HepG2 (cell line): ENCODE results near the gene PSKH1. TPM values are rescaled to one million over a fixed set of nuclear protein-coding genes. Genes with fewer than 3 reads are reported as not detected.

Source experiments
- ATAC-seq: fragments of 200-7000 bp; cut with Tn5 transposase; 3 replicates; pipeline ENCODE4 v1.9.1; 2020; ENCODE audit warnings: mild to moderate bottlenecking, moderate library complexity
- BruUV-seq: library from RNA; stranded (reverse); fragments of 400-500 nt; replicated peaks from 2 replicates; lab custom pipeline; 2021; lab: Mats Ljungman, UMichigan
- CTCF ChIA-PET: fragments of 300-600 bp; formaldehyde crosslinking; extraction: SDS; loops from one replicate; lab custom pipeline; 2021; ENCODE audit warnings: low total read pairs, inconsistent platforms, low intra/inter-chr PET ratio; lab: Yijun Ruan, JAX
- POLR2A ChIA-PET: fragments of 350-600 bp; sonication (Branson Sonifier 250); formaldehyde crosslinking; loops from one replicate; lab custom pipeline; 2020; ENCODE audit warnings: antibody characterized with exemption, inconsistent platforms; lab: Yijun Ruan, JAX
- DNase-seq: peaks from one replicate; pipeline ENCODE4 v3.0.0-alpha.2; 2015; ENCODE audit warnings: low spot score
- FAIRE-seq: peaks from 3 replicates; lab custom pipeline; 2011; peaks lifted over from hg19 to GRCh38; lab: Jason Lieb, UNC
- H2AFZ ChIP-seq: one replicate; pipeline ENCODE4 v1.6.1; 2011; ENCODE audit warnings: low read length, inconsistent platforms
- H3K27ac ChIP-seq: fragments of 300-600 bp; 3 replicates; pipeline ENCODE4 v1.8.0; 2011; ENCODE audit warnings: mixed run types, mild to moderate bottlenecking, mixed read lengths, low read length, inconsistent platforms; ENCODE audit not compliant: insufficient read depth; ENCODE audit errors: extremely low read length
- H3K27me3 ChIP-seq, 2 experiments: fragments of 200-600 bp in 1 of 2; 2 replicates in 1 of 2; 3 replicates in 1 of 2; pipeline versions ENCODE4 v1.6.0 to v1.8.0; 2011; ENCODE audit warnings: low read length in 2 of 2, mild to moderate bottlenecking in 2 of 2, moderate library complexity in 2 of 2, inconsistent platforms in 1 of 2; ENCODE audit not compliant: insufficient read depth in 2 of 2, control insufficient read depth in 1 of 2
- H3K36me3 ChIP-seq, 2 experiments: fragments of 200-600 bp in 1 of 2; replicated peaks in 1 of 2; 2 replicates in 1 of 2; 3 replicates in 1 of 2; pipeline versions ENCODE4 v1.5.1 to v1.8.0; 2011; ENCODE audit warnings: low read length in 2 of 2, inconsistent platforms in 1 of 2; ENCODE audit not compliant: insufficient read depth in 2 of 2, control insufficient read depth in 1 of 2
- H3K4me1 ChIP-seq: 2 replicates; pipeline ENCODE4 v1.5.1; 2012; ENCODE audit warnings: low read length, inconsistent platforms; ENCODE audit not compliant: insufficient read depth
- H3K4me2 ChIP-seq: 2 replicates; pipeline ENCODE4 v1.6.0; 2011; ENCODE audit warnings: low read depth, low read length, inconsistent platforms
- H3K4me3 ChIP-seq, 3 experiments: fragments of 200-600 bp in 1 of 3; sonication (generic), shearing (Covaris generic) in 1 of 3; replicated peaks in 1 of 3; 2 replicates each; pipeline ENCODE4 v1.5.1; 2011 to 2016; ENCODE audit warnings: low read length in 3 of 3, inconsistent platforms in 2 of 3, low read depth in 2 of 3, mild to moderate bottlenecking in 2 of 3, control low read depth in 1 of 3, mixed read lengths in 1 of 3; ENCODE audit not compliant: insufficient read depth in 1 of 3
- H3K79me2 ChIP-seq: one replicate; pipeline ENCODE4 v1.6.1; 2011; ENCODE audit warnings: low read length, inconsistent platforms; ENCODE audit not compliant: insufficient read depth
- H3K9ac ChIP-seq: 2 replicates; pipeline ENCODE4 v1.6.0; 2011; ENCODE audit warnings: mild to moderate bottlenecking, low read depth, low read length, inconsistent platforms; ENCODE audit not compliant: insufficient read depth
- H3K9me3 ChIP-seq: 2 replicates; pipeline ENCODE4 v1.5.1; 2012; ENCODE audit warnings: mild to moderate bottlenecking, low read length
- H4K20me1 ChIP-seq: 2 replicates; pipeline ENCODE4 v1.6.0; 2011; ENCODE audit warnings: inconsistent platforms, mild to moderate bottlenecking, low read length, moderate library complexity; ENCODE audit not compliant: insufficient read depth
- CSRNP2 ChIP-seq: sonication (generic); formaldehyde crosslinking; conservative IDR thresholded peaks from 2 replicates; pipeline ENCODE4 v1.8.0; 2022; ENCODE audit warnings: low read depth, missing genetic modification reagents
- EED ChIP-seq: sonication (generic); formaldehyde crosslinking; IDR thresholded peaks from 2 replicates; pipeline ENCODE4 v1.5.0; 2020; ENCODE audit warnings: mild to moderate bottlenecking, missing genetic modification reagents
- HOXA5 ChIP-seq: sonication (generic); formaldehyde crosslinking; IDR thresholded peaks from 2 replicates; pipeline ENCODE4 v1.4.0; 2020; ENCODE audit warnings: missing genetic modification reagents
- NR2F1 ChIP-seq, 2 experiments: fragments of 450-650 bp in 1 of 2; formaldehyde crosslinking in 1 of 2; IDR thresholded peaks; 2 replicates each; pipeline versions ENCODE4 v1.5.0 to v1.6.1; 2016 to 2020; ENCODE audit warnings: mild to moderate bottlenecking in 1 of 2, missing compliant biosample characterization in 1 of 2, missing genetic modification reagents in 1 of 2, moderate library complexity in 1 of 2
- PLSCR1 ChIP-seq: sonication (generic); formaldehyde crosslinking; IDR thresholded peaks from 2 replicates; pipeline ENCODE4 v1.5.0; 2020; ENCODE audit warnings: missing genetic modification reagents, mild to moderate bottlenecking, borderline replicate concordance
- RBM22 ChIP-seq: fragments of 200-400 bp; formaldehyde crosslinking; optimal IDR thresholded peaks from 2 replicates; pipeline ENCODE3; 2017; ENCODE audit warnings: mild to moderate bottlenecking, low read length, moderate library complexity
- SP5 ChIP-seq: IDR thresholded peaks from 2 replicates; pipeline ENCODE4 v1.6.1; 2016; ENCODE audit warnings: low read depth, borderline replicate concordance
- ZFP41 ChIP-seq: sonication (generic); formaldehyde crosslinking; IDR thresholded peaks from 2 replicates; pipeline ENCODE4 v1.4.0; 2020; ENCODE audit warnings: mild to moderate bottlenecking, missing genetic modification reagents, borderline replicate concordance
- ZNF333 ChIP-seq: sonication (generic); formaldehyde crosslinking; IDR thresholded peaks from 2 replicates; pipeline ENCODE4 v1.4.0; 2020; ENCODE audit warnings: mild to moderate bottlenecking, missing genetic modification reagents, borderline replicate concordance
- ZNF354B ChIP-seq: sonication (generic); formaldehyde crosslinking; IDR thresholded peaks from 2 replicates; pipeline ENCODE4 v1.8.0; 2022; ENCODE audit warnings: mild to moderate bottlenecking, missing genetic modification reagents
- WGBS: methylation state at CpG from one replicate; pipeline ENCODE4 v1.1.6; 2017; ENCODE audit warnings: low lambda C conversion rate; 5-methylcytosine and 5-hydroxymethylcytosine counted together
- in situ Hi-C: cut with HindIII; loops from 2 replicates; pipeline ENCODE4 v1.10.0; 2017; ENCODE audit warnings: low pct_unique_long_range_greater_than_20kb; ENCODE audit not compliant: extremely low pct_ligation_motif_present
- intact Hi-C: fragments of 100-400 bp; cut with micrococcal nuclease; formaldehyde crosslinking; loops from one replicate; pipeline ENCODE4 v1.10.0; 2022; ENCODE audit not compliant: unreplicated experiment
- polyA plus RNA-seq, 8 experiments: library from polyadenylated mRNA; depleted of rRNA in 3 of 8; stranded (reverse) in 7 of 8; unstranded in 1 of 8; fragments of >200 nt; fragmentation: Illumina TruSeq in 4 of 8; extraction: Trizol in 4 of 8; gene quantifications; 2 replicates each; pipeline versions ENCODE4 v1.2.1 to v1.2.3, GENCODE V29; 2011 to 2016; ENCODE audit warnings: low read depth in 4 of 8, missing spikeins in 1 of 8, mixed read lengths in 1 of 8; ENCODE audit not compliant: insufficient read depth in 1 of 8
- total RNA-seq, 5 experiments: library from RNA; depleted of rRNA; stranded (reverse); fragments of >200 nt; fragmentation: Illumina TruSeq; extraction: Trizol; gene quantifications; 2 replicates each; pipeline ENCODE4 v1.2.3, GENCODE V29; 2016; ENCODE audit warnings: low read depth in 1 of 5
- TF ChIP-seq, protein P1 (sequence below): sonication (generic); formaldehyde crosslinking; IDR thresholded peaks from 2 replicates; pipeline ENCODE4 v1.8.1; 2023; ENCODE audit warnings: mild to moderate bottlenecking, inconsistent platforms, moderate library complexity, missing genetic modification reagents, borderline replicate concordance
- TF ChIP-seq, protein P2 (sequence below): sonication (generic); formaldehyde crosslinking; IDR thresholded peaks from 2 replicates; pipeline ENCODE4 v1.4.0; 2020; ENCODE audit warnings: missing genetic modification reagents, borderline replicate concordance

PSKH1 gene
- total and polyA plus RNA-seq, 2 of the 13 experiments (the other 11 are each of a cell fraction or from before 2014, with no cell fraction given) = 8.4 to 19.1 TPM

DNA sequence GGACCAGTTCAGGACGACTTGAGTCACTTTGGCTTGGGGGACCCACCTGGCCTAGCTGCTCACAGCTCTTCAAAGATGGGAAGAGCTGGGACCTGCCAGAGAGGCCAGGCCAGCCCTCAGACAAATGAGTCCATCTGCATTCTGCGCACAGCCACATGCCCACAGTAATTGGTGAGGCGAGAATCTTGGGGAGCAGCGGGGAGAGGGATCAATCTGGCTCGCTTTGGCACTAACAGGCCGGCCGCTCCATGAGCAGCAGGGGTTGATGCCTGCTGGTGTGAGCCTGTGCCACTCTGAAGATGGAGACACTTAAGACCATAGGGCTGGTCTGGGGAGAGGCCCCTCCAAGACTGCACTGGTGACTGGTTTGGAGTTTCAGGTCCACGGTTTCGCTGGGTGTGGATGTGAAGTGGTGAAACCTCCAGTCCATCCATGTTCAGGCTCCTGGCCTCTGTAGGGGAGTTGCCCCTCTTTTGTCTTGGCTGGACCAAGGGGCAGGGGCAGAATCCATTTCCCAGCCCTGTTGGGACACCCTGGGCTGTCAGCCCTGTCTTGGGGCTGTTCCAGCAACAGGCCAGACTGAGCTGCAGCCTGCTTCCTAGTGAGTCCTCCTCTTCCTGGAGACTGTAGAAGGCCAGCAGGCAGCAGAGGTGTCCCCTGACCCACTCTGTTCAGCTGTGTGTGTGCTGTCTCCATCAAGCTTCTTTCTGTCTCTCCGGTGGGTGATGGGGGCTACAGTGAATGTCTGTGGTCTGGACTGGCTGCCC lies 31.3 kb downstream of the PSKH1 start (continued):
- TF ChIP-seq PLSCR1 (CRISPR knock-in tag) (no peak), ZFP41 (no peak), CSRNP2 (no peak), SP5 (CRISPR knock-in tag) (no peak)

DNA sequence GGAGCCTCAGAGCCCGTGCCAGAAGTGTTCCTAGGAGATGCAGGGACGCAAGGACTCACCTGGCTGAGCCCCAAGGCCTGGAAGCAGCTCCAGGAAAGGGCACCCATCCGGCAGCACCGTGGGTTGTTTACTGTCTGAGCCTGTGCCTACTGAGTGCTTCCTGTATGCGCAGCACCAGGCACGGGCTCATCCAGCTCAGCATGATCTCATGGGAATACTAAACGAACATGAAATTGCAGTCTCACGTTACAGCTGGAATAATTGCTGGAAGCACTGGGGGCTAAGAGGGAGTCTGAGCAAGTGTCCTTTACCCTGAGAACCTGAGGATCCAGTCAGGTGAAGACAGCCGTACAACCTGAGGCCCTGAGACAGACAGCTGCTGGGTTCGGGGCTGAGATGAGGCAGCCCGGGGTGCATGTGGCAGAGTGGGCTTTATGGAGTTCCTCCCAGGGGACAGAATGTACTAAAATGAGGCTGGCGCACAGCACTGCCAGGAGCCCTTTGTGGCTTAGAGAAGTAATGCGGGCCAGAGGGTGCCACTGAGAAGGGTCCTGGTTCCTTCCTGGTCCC lies 33.2 kb downstream of the PSKH1 start:
- no peak overlapping the region for H2AFZ ChIP-seq
- H3K79me2 ChIP-seq = no peaks in the 10 kb centered on the region
- BruUV-seq = no TSS peak
- intact Hi-C loops (loop anchor here (5.0 kb wide), 1 partner anchor 254 kb away; no protein-coding TSS in a partner anchor), in situ Hi-C loops (loop anchor here (5.0 kb wide), 2 partner anchors 39 to 109 kb away; no protein-coding TSS in a partner anchor)
- no peaks in the 10 kb centered on the region; the same call in 1 of the 2 replicates for H4K20me1 ChIP-seq
- WGBS = 89% methylated on average over 10 of the region's 13 CpGs
- ChIA-PET POLR2A (interaction anchor here (1.6 kb wide), 1 partner anchor 9 kb away, joined by 3 read pairs; no protein-coding TSS in a partner anchor), CTCF (interaction anchor here (1.5 to 5.5 kb wide), 2 partner anchors 42 to 110 kb away, joined by 9 to 63 read pairs; partner anchors contain the start of gene NRN1L)
- H3K9me3 ChIP-seq = no peaks in the 10 kb centered on the region
- no peak for DNase-seq
- H3K4me1 ChIP-seq = no peaks in the 10 kb centered on the region
- no peak overlapping the region for H3K4me3 ChIP-seq
- no peak for FAIRE-seq
- H3K27ac ChIP-seq = no peak overlapping the region
- peaks cover 27 to 37% of the 10 kb centered on the region in 2 experiments for H3K36me3 ChIP-seq
- no peak overlapping the region for H3K9ac ChIP-seq
- peak; percentile 43 for ATAC-seq
- H3K4me2 ChIP-seq = no peak overlapping the region
- no peaks in the 10 kb centered on the region for H3K27me3 ChIP-seq
- no peak for TF ChIP-seq NR2F1 (CRISPR knock-in tag; IDR thresholded peaks at IDR 0.05)
- no peak for TF ChIP-seq HOXA5 (CRISPR knock-in tag)
- no peak for TF ChIP-seq EED (CRISPR knock-in tag)
- TF ChIP-seq ZNF354B (CRISPR knock-in tag) = no peak
- no peak for TF ChIP-seq RBM22
- TF ChIP-seq, protein P1, sequence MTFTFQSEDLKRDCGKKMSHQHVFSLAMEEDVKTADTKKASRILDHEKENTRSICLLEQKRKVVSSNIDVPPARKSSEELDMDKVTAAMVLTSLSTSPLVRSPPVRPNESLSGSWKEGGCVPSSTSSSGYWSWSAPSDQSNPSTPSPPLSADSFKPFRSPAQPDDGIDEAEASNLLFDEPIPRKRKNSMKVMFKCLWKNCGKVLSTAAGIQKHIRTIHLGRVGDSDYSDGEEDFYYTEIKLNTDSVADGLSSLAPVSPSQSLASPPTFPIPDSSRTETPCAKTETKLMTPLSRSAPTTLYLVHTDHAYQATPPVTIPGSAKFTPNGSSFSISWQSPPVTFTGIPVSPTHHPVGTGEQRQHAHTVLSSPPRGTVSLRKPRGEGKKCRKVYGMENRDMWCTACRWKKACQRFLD = no peak
- TF ChIP-seq, protein P2, sequence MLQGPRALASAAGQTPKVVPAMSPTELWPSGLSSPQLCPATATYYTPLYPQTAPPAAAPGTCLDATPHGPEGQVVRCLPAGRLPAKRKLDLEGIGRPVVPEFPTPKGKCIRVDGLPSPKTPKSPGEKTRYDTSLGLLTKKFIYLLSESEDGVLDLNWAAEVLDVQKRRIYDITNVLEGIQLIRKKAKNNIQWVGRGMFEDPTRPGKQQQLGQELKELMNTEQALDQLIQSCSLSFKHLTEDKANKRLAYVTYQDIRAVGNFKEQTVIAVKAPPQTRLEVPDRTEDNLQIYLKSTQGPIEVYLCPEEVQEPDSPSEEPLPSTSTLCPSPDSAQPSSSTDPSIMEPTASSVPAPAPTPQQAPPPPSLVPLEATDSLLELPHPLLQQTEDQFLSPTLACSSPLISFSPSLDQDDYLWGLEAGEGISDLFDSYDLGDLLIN = no peak
- no peak for TF ChIP-seq ZNF333
